HepG2 (cell line): ENCODE data around the gene KIAA0408. TPM values are rescaled to one million over a fixed set of nuclear protein-coding genes. Genes with fewer than 3 reads are reported as not detected.
A peak's percentile ranks its signal among the peaks of the same experiment; 100 is the strongest.

Experiments used
- ATAC-seq: fragments of 200-7000 bp; cut with Tn5 transposase; 3 replicates; pipeline ENCODE4 v1.9.1; 2020; ENCODE audit warnings: mild to moderate bottlenecking, moderate library complexity
- BruUV-seq: library from RNA; stranded (reverse); fragments of 400-500 nt; replicated peaks from 2 replicates; lab custom pipeline; 2021; lab: Mats Ljungman, UMichigan
- CTCF ChIA-PET: fragments of 300-600 bp; formaldehyde crosslinking; extraction: SDS; loops from one replicate; lab custom pipeline; 2021; ENCODE audit warnings: low total read pairs, inconsistent platforms, low intra/inter-chr PET ratio; lab: Yijun Ruan, JAX
- POLR2A ChIA-PET: fragments of 350-600 bp; sonication (Branson Sonifier 250); formaldehyde crosslinking; loops from one replicate; lab custom pipeline; 2020; ENCODE audit warnings: antibody characterized with exemption, inconsistent platforms; lab: Yijun Ruan, JAX
- DNase-seq: peaks from one replicate; pipeline ENCODE4 v3.0.0-alpha.2; 2015; ENCODE audit warnings: low spot score
- FAIRE-seq: peaks from 3 replicates; lab custom pipeline; 2011; peaks lifted over from hg19 to GRCh38; lab: Jason Lieb, UNC
- H2AFZ ChIP-seq: one replicate; pipeline ENCODE4 v1.6.1; 2011; ENCODE audit warnings: low read length, inconsistent platforms
- H3K27ac ChIP-seq: fragments of 300-600 bp; 3 replicates; pipeline ENCODE4 v1.8.0; 2011; ENCODE audit warnings: mixed run types, mild to moderate bottlenecking, mixed read lengths, low read length, inconsistent platforms; ENCODE audit not compliant: insufficient read depth; ENCODE audit errors: extremely low read length
- H3K27me3 ChIP-seq, 2 experiments: fragments of 200-600 bp in 1 of 2; 2 replicates in 1 of 2; 3 replicates in 1 of 2; pipeline versions ENCODE4 v1.6.0 to v1.8.0; 2011; ENCODE audit warnings: low read length in 2 of 2, mild to moderate bottlenecking in 2 of 2, moderate library complexity in 2 of 2, inconsistent platforms in 1 of 2; ENCODE audit not compliant: insufficient read depth in 2 of 2, control insufficient read depth in 1 of 2
- H3K36me3 ChIP-seq, 2 experiments: fragments of 200-600 bp in 1 of 2; replicated peaks in 1 of 2; 2 replicates in 1 of 2; 3 replicates in 1 of 2; pipeline versions ENCODE4 v1.5.1 to v1.8.0; 2011; ENCODE audit warnings: low read length in 2 of 2, inconsistent platforms in 1 of 2; ENCODE audit not compliant: insufficient read depth in 2 of 2, control insufficient read depth in 1 of 2
- H3K4me1 ChIP-seq: 2 replicates; pipeline ENCODE4 v1.5.1; 2012; ENCODE audit warnings: low read length, inconsistent platforms; ENCODE audit not compliant: insufficient read depth
- H3K4me2 ChIP-seq: 2 replicates; pipeline ENCODE4 v1.6.0; 2011; ENCODE audit warnings: low read depth, low read length, inconsistent platforms
- H3K4me3 ChIP-seq, 3 experiments: fragments of 200-600 bp in 1 of 3; sonication (generic), shearing (Covaris generic) in 1 of 3; replicated peaks in 1 of 3; 2 replicates each; pipeline ENCODE4 v1.5.1; 2011 to 2016; ENCODE audit warnings: low read length in 3 of 3, inconsistent platforms in 2 of 3, low read depth in 2 of 3, mild to moderate bottlenecking in 2 of 3, control low read depth in 1 of 3, mixed read lengths in 1 of 3; ENCODE audit not compliant: insufficient read depth in 1 of 3
- H3K79me2 ChIP-seq: one replicate; pipeline ENCODE4 v1.6.1; 2011; ENCODE audit warnings: low read length, inconsistent platforms; ENCODE audit not compliant: insufficient read depth
- H3K9ac ChIP-seq: 2 replicates; pipeline ENCODE4 v1.6.0; 2011; ENCODE audit warnings: mild to moderate bottlenecking, low read depth, low read length, inconsistent platforms; ENCODE audit not compliant: insufficient read depth
- H3K9me3 ChIP-seq: 2 replicates; pipeline ENCODE4 v1.5.1; 2012; ENCODE audit warnings: mild to moderate bottlenecking, low read length
- H4K20me1 ChIP-seq: 2 replicates; pipeline ENCODE4 v1.6.0; 2011; ENCODE audit warnings: inconsistent platforms, mild to moderate bottlenecking, low read length, moderate library complexity; ENCODE audit not compliant: insufficient read depth
- ARID5B ChIP-seq: IDR thresholded peaks from 2 replicates; pipeline ENCODE4 v1.4.0; 2020; ENCODE audit warnings: mild to moderate bottlenecking, missing genetic modification reagents
- ASH2L ChIP-seq: fragments of 300-600, 200-600 bp; sonication (generic); IDR thresholded peaks from 2 replicates; pipeline ENCODE4 v1.7.0; 2017; ENCODE audit warnings: low read depth, mild to moderate bottlenecking, moderate library complexity, mixed read lengths, low read length; ENCODE audit not compliant: insufficient read length
- ATF7 ChIP-seq, 2 experiments: fragments of 450-650 bp in 1 of 2; sonication (generic) in 1 of 2; formaldehyde crosslinking in 1 of 2; IDR thresholded peaks; 2 replicates each; pipeline versions ENCODE4 v1.4.0 to v1.6.1; 2016 to 2020; ENCODE audit warnings: antibody characterized with exemption in 1 of 2, mild to moderate bottlenecking in 1 of 2, missing genetic modification reagents in 1 of 2
- CEBPB ChIP-seq: IDR thresholded peaks from 2 replicates; pipeline ENCODE4 v1.6.1; 2011; ENCODE audit warnings: low read depth, low read length, improper control_type of control experiment, borderline replicate concordance
- GATAD2A ChIP-seq: IDR thresholded peaks from 2 replicates; pipeline ENCODE4 v1.6.1; 2016
- HMG20A ChIP-seq: IDR thresholded peaks from 2 replicates; pipeline ENCODE4 v1.6.1; 2016; ENCODE audit warnings: borderline replicate concordance
- MTERF4 ChIP-seq: sonication (generic); formaldehyde crosslinking; IDR thresholded peaks from 2 replicates; pipeline ENCODE4 v1.8.0; 2023; ENCODE audit warnings: mild to moderate bottlenecking, missing genetic modification reagents
- MYNN ChIP-seq: sonication (generic); formaldehyde crosslinking; IDR thresholded peaks from 2 replicates; pipeline ENCODE4 v1.4.0; 2020; ENCODE audit warnings: mild to moderate bottlenecking, low read depth, missing genetic modification reagents
- NCOA2 ChIP-seq: sonication (generic); formaldehyde crosslinking; IDR thresholded peaks from 2 replicates; pipeline ENCODE4 v1.8.0; 2022; ENCODE audit warnings: inconsistent platforms
- NFIC ChIP-seq: IDR thresholded peaks from 2 replicates; pipeline ENCODE4 v1.6.1; 2012; ENCODE audit warnings: mild to moderate bottlenecking, low read length, inconsistent platforms
- NFKBIZ ChIP-seq: IDR thresholded peaks from 2 replicates; pipeline ENCODE4 v1.6.1; 2018; ENCODE audit warnings: missing genetic modification reagents, missing compliant biosample characterization
- STAT6 ChIP-seq: sonication (generic); formaldehyde crosslinking; IDR thresholded peaks from 2 replicates; pipeline ENCODE4 v1.4.0; 2020; ENCODE audit warnings: missing genetic modification reagents, mild to moderate bottlenecking, borderline replicate concordance
- ZFP37 ChIP-seq: sonication (generic); formaldehyde crosslinking; IDR thresholded peaks from 2 replicates; pipeline ENCODE4 v1.4.0; 2020; ENCODE audit warnings: missing genetic modification reagents, borderline replicate concordance
- ZNF383 ChIP-seq: sonication (generic); formaldehyde crosslinking; IDR thresholded peaks from 2 replicates; pipeline ENCODE4 v1.4.0; 2020; ENCODE audit warnings: missing genetic modification reagents, mild to moderate bottlenecking, borderline replicate concordance
- ZNF446 ChIP-seq: sonication (generic); formaldehyde crosslinking; IDR thresholded peaks from 2 replicates; pipeline ENCODE4 v1.5.0; 2020; ENCODE audit warnings: mild to moderate bottlenecking, missing genetic modification reagents
- ZNF607 ChIP-seq: sonication (generic); formaldehyde crosslinking; IDR thresholded peaks from 2 replicates; pipeline ENCODE4 v1.5.1; 2020; ENCODE audit warnings: missing genetic modification reagents, mild to moderate bottlenecking, borderline replicate concordance
- ZNF614 ChIP-seq: IDR thresholded peaks from 2 replicates; pipeline ENCODE4 v1.6.1; 2018; ENCODE audit warnings: missing biosample characterization, missing genetic modification reagents, inconsistent platforms, borderline replicate concordance
- WGBS: methylation state at CpG from one replicate; pipeline ENCODE4 v1.1.6; 2017; ENCODE audit warnings: low lambda C conversion rate; 5-methylcytosine and 5-hydroxymethylcytosine counted together
- in situ Hi-C: cut with HindIII; loops from 2 replicates; pipeline ENCODE4 v1.10.0; 2017; ENCODE audit warnings: low pct_unique_long_range_greater_than_20kb; ENCODE audit not compliant: extremely low pct_ligation_motif_present
- intact Hi-C: fragments of 100-400 bp; cut with micrococcal nuclease; formaldehyde crosslinking; loops from one replicate; pipeline ENCODE4 v1.10.0; 2022; ENCODE audit not compliant: unreplicated experiment
- polyA plus RNA-seq, 8 experiments: library from polyadenylated mRNA; depleted of rRNA in 3 of 8; stranded (reverse) in 7 of 8; unstranded in 1 of 8; fragments of >200 nt; fragmentation: Illumina TruSeq in 4 of 8; extraction: Trizol in 4 of 8; gene quantifications; 2 replicates each; pipeline versions ENCODE4 v1.2.1 to v1.2.3, GENCODE V29; 2011 to 2016; ENCODE audit warnings: low read depth in 4 of 8, missing spikeins in 1 of 8, mixed read lengths in 1 of 8; ENCODE audit not compliant: insufficient read depth in 1 of 8
- total RNA-seq, 5 experiments: library from RNA; depleted of rRNA; stranded (reverse); fragments of >200 nt; fragmentation: Illumina TruSeq; extraction: Trizol; gene quantifications; 2 replicates each; pipeline ENCODE4 v1.2.3, GENCODE V29; 2016; ENCODE audit warnings: low read depth in 1 of 5

Gene KIAA0408
- total and polyA plus RNA-seq, 2 of the 13 experiments (the other 11 are each of a cell fraction or from before 2014, with no cell fraction given), result not detected

GRCh38 chr6:127484212-127484863 lies 25.1 kb upstream of the KIAA0408 start:
- ChIA-PET CTCF (no interaction called here), POLR2A (no interaction called here)
- intact Hi-C loops, result loop anchor here (2.0 kb wide), 1 partner anchor 32 kb away; no protein-coding TSS in a partner anchor
- Histone ChIP-seq H3K79me2 (no peaks in the 10 kb centered on the region), H3K36me3 (no peaks in the 10 kb centered on the region), H3K27me3 (no peaks in the 10 kb centered on the region), H3K4me3 (peak overlapping the region in 2 of 3 experiments; percentile 1 to 6; a peak in 2 of 6 replicates), H2AFZ (no peak overlapping the region), H3K27ac (no peak overlapping the region), H3K9me3 (no peaks in the 10 kb centered on the region), H3K4me1 (peaks cover 20% of the 10 kb centered on the region), H4K20me1 (no peaks in the 10 kb centered on the region), H3K4me2 (peak overlapping the region; percentile 30), H3K9ac (no peak overlapping the region)
- DNase-seq, result peak; percentile 73
- ATAC-seq, result peak; percentile 74
- BruUV-seq, result no TSS peak
- FAIRE-seq, result no peak
- 0% methylated on average over 3 of the region's 3 CpGs for WGBS
- in situ Hi-C loops, result no loop called here
- no peak for TF ChIP-seq NFIC
- TF ChIP-seq ASH2L, result peak; percentile 24
- TF ChIP-seq NFKBIZ (CRISPR knock-in tag), result no peak
- 0 out of 2 replicates have a peak, but pooled peaks have one; percentile 10 for TF ChIP-seq ATF7 (IDR thresholded peaks at IDR 0.05)
- no peak for TF ChIP-seq ATF7 (CRISPR knock-in tag; IDR thresholded peaks at IDR 0.05)
- TF ChIP-seq GATAD2A, result 0 out of 2 replicates have a peak, but pooled peaks have one; percentile 30
- TF ChIP-seq ZNF614 (CRISPR knock-in tag), result no peak
- TF ChIP-seq STAT6 (CRISPR knock-in tag), result no peak
- TF ChIP-seq MYNN (CRISPR knock-in tag), result no peak
- no peak for TF ChIP-seq ZNF607 (CRISPR knock-in tag)
- no peak for TF ChIP-seq MTERF4 (CRISPR knock-in tag)
- no peak for TF ChIP-seq ZFP37 (CRISPR knock-in tag)
- peak; percentile 38; the same call in 1 of the 2 replicates for TF ChIP-seq ARID5B (CRISPR knock-in tag)
- no peak for TF ChIP-seq NCOA2 (CRISPR knock-in tag)
- no peak for TF ChIP-seq ZNF383 (CRISPR knock-in tag)
- TF ChIP-seq HMG20A (CRISPR knock-in tag), result peak; percentile 24; the same call in 1 of the 2 replicates
- no peak for TF ChIP-seq ZNF446
- 0 out of 2 replicates have a peak, but pooled peaks have one; percentile 30 for TF ChIP-seq CEBPB
